HT1080 (cell line): ENCODE results near the gene ST6GALNAC4. TPM values are rescaled to one million over a fixed set of nuclear protein-coding genes. Genes with fewer than 3 reads are reported as not detected.

Experiments used
- DNase-seq: peaks from one replicate; pipeline ENCODE4 v3.0.0-alpha.2; 2015; ENCODE audit warnings: low read depth
- polyA plus RNA-seq, 2 experiments: library from polyadenylated mRNA; depleted of rRNA; stranded (reverse); fragments of >200 nt; gene quantifications; 2 replicates each; pipeline ENCODE4 v1.2.3, GENCODE V29; 2015
- total RNA-seq: library from RNA; depleted of rRNA; stranded (reverse); fragments of >200 nt; shearing (Covaris generic); gene quantifications from 2 replicates; pipeline ENCODE4 v1.2.3, GENCODE V29; 2014; rRNA removed

The ST6GALNAC4 gene, protein sequence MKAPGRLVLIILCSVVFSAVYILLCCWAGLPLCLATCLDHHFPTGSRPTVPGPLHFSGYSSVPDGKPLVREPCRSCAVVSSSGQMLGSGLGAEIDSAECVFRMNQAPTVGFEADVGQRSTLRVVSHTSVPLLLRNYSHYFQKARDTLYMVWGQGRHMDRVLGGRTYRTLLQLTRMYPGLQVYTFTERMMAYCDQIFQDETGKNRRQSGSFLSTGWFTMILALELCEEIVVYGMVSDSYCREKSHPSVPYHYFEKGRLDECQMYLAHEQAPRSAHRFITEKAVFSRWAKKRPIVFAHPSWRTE
- 35.3 and 43.4 TPM in 2 replicates for total RNA-seq
- 33.1 and 33.9 TPM in 2 replicates for polyA plus RNA-seq (2015; cell fraction: cytosol; rRNA removed)
- 20.3 and 27.7 TPM in 2 replicates for polyA plus RNA-seq (2015; cell fraction: nucleus; rRNA removed)

DNA sequence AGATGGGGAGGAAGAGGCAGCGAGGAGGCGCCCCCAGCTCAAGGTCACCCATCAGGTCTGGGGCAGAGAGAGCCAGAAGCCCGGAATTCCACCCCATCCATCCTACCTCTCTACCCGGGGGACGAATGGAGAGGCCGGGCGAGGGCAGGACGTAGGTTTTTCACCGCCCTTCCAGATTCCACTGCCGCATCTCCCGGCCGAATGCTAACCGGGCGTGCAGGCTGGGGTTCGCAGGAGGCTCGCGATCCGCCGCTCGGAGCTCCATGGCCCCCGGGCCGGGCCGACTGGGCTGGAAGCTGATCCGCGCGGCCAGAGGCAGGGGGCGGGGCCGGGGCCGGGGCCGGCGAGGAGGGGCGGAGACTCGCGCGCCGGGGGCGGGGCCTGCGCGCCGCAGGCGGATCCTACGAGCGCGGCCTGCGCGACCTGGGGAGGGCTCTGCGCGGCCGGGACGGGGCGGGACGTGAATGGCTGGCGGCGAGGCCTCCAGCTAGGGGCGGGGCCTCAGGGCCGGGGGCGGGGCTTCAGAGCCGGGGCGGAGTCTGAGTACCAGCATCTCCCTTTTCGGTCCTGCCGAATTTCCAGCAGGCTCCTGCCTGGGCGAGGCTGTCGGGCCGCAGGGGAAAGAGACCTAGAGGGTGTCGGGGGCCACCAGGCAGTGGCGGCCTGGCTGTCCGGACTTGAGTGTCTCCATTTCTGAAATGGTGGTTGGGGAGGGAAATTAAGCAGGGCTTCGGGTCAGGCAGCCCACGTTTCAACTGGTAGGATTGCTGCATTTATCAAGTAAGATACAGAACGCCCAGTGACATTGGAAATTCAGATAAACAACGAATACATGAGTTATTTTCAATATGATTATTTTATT is at the start of gene ST6GALNAC4:
Gene ST6GALNAC4, minus strand, starts transcription at position 322 of the 862 bp plus-strand sequence. CDS start 622 bp downstream, outside the sequence.
- peak; percentile 69 for DNase-seq

DNA sequence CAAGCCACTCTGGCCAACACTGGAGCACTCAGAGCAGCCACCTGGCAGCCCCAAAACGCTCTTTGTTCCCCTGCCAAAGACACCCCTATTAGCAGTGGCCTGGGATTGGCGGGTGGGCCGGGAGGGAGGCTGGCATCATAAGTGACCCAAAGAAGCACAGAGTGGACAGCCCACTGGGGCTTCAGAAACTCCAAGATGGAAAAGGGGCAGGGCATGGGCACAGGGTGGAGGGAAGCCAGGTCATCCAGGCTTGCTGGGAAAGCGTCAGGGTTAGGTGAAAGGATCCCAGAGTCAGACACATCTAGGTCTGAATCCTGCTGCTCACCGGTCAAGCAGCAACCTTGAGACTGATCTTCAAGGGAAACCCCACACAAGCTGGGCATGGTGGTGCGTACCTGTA is 49.1 kb upstream of the ST6GALNAC4 start:
- DNase-seq = no peak

- DNase-seq = no peak
These were observed 46.7 kb upstream of the ST6GALNAC4 start for GRCh38 chr9:127963359-127964064.

DNA sequence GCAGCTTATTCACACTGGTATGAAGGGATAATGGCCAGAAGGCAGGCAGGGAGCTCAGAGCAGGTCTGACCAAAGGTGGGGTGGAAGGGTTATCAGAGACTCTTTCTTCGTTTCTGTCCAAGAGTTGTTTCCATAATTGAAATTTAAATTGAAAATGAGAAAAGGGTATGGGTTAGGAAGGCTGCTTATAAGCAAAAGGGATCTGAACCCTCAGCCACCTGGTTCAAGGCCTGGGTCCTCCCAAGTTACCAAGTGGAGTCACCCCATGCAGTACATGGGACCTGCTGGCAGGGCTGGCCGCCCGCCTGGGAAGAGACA is 46.2 kb upstream of the ST6GALNAC4 start:
- no peak for DNase-seq

- no peak for DNase-seq
These were observed 45.4 kb upstream of the ST6GALNAC4 start for GRCh38 chr9:127962278-127962677.

- DNase-seq = no peak
These were observed 44.8 kb upstream of the ST6GALNAC4 start for GRCh38 chr9:127961613-127962155.

GRCh38 chr9:127961155-127961490 is 44.3 kb upstream of the ST6GALNAC4 start:
- DNase-seq = no peak

DNA sequence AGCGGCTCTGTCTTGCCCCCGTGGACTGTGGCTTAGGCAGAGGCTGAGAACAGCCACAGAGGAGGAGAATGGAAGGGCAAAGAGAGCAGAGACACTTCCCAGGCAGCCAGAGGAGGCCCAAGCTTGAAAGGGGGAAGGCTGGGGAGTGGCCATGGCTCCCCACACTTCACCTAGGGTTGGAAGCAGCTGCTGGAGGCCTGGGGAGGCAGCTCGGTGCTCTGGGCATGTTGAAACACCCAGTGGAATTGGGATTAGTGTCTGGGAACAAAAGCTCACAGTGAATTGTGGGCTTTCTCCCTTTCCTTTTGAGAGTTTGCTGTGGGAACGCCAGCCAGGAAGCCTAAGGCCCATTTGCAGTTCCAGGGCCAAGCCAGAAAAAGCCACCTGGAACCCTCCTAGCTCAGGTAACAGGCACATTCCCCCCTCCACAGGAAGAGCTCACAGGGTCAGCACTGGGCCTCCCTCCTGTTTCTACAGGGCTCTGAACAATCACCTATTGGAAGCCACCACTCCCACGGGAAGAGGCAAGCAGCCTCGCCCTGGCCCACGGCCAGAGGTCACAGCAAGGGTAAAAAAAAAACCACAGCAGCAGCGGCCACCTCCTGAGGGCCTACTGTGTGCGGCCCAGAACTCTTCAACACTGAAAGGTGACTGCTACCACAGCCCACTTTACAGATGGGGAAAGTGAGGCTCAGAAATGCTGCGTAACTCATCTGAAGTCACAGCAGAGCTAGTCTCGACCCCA is 43.7 kb upstream of the ST6GALNAC4 start:
- DNase-seq = no peak

- DNase-seq = no peak
These were observed 43.1 kb upstream of the ST6GALNAC4 start for GRCh38 chr9:127959841-127960409.

- no peak for DNase-seq
These were observed 42.6 kb upstream of the ST6GALNAC4 start for GRCh38 chr9:127959398-127959797.

DNA sequence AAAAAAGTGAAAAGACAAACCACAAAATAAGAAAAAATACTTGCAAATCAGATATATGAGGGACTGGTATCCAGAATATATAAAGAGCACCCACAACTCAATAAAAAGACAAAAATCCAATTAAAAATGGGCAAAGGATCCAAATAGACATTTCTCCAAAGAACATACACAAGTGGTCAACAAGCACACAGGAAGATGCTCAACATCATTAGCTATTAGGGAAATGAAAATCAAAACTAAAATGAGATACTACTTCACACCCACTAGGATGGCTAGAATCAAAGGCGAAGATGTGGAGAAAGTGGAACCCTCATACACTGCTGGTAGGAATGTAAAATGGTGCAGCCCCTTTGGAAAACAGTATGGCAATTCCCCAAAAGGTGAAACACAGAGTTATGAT is 41.9 kb upstream of the ST6GALNAC4 start:
- no peak for DNase-seq

DNA sequence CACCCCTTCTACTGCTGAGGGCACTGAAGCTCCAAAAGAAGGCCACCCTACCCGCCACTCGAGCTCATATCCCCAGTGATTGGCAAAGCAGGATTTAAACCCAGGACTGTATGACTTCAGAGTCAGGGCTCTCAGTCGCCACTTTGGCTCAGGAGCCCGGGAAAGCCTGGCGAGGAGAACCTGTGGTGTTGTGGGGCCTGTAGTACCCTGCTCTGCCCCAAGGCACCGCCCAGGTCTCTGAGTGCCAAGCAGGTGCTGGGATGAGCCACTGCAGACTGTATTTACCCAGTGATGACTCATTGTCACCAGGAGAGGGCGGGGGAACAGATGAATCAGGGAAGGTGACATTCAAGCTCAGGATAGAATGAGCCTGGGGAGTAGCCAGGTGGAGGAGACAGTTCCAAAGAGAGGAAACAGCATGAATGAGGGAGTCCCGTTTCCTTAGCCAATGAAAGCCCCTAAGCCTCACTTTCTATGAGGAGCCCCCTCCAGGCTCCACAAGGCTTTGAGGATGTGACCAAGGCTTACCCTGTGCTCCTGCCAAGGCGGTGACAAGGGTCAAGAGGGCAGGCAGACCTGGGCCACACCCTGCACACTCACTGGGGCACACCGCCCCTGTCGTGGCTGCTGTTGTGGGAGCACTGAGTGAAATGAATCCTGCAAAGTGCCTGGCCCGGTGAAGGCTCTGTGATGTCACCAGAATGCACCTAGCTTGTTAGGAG is 38.6 kb upstream of the ST6GALNAC4 start:
- DNase-seq = peak; percentile 73

GRCh38 chr9:127954831-127955293 is 38.0 kb upstream of the ST6GALNAC4 start:
- no peak for DNase-seq

- DNase-seq = no peak
These were observed 37.1 kb upstream of the ST6GALNAC4 start for GRCh38 chr9:127953768-127954505.

GRCh38 chr9:127953154-127953553 is 36.3 kb upstream of the ST6GALNAC4 start:
- DNase-seq = no peak

DNA sequence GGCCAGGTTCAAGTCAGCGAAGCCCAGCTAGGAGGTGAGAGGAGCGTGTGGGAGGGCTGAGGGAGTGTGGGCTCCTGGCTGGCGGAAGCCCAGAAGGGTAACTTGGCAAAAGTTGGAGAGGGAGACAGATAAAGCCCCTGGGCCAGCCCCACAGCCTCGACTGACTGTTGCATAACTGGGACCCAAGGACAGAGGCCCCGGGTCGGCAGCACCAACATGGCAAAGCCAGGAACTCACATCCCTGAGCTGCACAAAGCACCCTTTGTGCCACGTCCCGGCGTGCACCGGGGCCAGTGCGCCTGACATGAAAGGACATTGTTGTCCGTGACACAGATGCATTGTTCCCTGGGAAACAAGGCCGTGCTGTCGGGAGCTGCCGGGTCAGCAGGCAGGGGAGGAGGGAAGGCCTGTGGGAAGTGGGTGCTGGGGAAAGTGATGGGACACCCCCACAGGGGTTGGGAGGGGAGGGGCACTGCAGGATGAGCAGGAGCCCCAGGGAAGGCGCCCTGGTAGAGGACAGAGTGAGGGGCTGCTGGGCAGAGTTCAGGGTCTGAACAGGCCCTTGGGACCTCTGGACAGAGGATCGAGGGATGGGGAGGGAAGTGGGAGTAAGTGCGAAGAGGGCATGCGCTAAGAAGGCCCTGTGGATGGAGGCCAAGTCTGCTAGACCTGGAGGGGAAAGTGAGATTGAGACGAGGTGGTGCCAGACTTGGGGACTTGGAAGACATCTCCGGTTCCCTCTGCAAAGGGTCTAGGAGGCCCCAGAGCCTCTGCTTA is 33.9 kb upstream of the ST6GALNAC4 start:
- no peak for DNase-seq

- no peak for DNase-seq
These were observed 33.1 kb upstream of the ST6GALNAC4 start for GRCh38 chr9:127949827-127950512.
